ENCODE results near the gene B3GAT1.

The B3GAT1 gene

DNA sequence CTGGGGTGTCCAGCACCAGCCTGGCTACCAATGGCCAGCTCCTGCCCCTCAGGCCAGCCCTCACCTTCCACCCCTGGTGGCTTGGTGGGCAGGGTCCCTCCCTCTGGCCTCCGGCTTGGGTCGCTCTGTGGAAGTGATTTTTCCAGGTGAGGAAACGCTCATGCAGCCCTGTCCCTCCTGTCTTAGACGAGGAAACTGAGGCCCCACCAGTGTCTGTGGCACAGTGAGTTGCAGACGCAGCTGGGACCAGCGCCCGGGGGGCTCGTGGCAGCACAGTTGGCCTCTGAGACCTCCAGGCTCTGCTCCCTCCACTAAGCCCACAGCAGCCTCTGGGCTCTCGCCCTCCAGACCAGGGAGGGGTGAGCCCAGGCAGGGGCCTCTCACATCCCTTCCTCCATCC is 6.2 kb downstream of the B3GAT1 start:
- FAIRE-seq = no peak
- no peak for DNase-seq (ENCODE audit: insufficient read length)
- TF ChIP-seq POLR2AphosphoS5 (IDR thresholded peaks at IDR 0.05; ENCODE audit: low read depth, low read length) (no peak), TAF1 (IDR thresholded peaks at IDR 0.05; ENCODE audit: borderline replicate concordance, low read depth, low read length) (no peak), POLR2A (IDR thresholded peaks at IDR 0.05; ENCODE audit: low read depth, low read length) (no peak)

DNA sequence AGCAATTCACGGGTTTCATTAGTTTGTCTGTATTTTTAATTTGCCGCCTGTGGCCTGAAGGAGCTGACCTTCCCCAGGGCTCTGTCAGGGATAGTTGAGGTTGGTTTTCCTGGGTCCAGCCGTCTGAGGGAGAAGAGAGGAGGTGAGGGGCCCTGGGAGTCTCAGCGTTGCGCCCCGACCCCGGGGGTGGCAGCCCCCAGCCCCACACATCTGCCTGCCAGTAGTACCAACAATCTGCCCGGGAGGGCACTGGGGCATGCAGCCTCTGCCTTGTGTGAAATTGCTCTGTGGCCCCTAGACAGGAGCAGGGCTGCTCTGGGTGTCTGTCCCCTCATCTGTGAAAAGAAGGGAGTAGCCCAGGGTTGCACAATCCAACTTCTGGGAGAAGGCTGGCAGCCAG is 6.6 kb downstream of the B3GAT1 start:
- DNase-seq (ENCODE audit: insufficient read length) = no peak
- TF ChIP-seq POLR2A (IDR thresholded peaks at IDR 0.05; ENCODE audit: low read depth, low read length) (no peak), TAF1 (IDR thresholded peaks at IDR 0.05; ENCODE audit: borderline replicate concordance, low read depth, low read length) (no peak), POLR2AphosphoS5 (IDR thresholded peaks at IDR 0.05; ENCODE audit: low read depth, low read length) (no peak)
- no peak for FAIRE-seq

DNA sequence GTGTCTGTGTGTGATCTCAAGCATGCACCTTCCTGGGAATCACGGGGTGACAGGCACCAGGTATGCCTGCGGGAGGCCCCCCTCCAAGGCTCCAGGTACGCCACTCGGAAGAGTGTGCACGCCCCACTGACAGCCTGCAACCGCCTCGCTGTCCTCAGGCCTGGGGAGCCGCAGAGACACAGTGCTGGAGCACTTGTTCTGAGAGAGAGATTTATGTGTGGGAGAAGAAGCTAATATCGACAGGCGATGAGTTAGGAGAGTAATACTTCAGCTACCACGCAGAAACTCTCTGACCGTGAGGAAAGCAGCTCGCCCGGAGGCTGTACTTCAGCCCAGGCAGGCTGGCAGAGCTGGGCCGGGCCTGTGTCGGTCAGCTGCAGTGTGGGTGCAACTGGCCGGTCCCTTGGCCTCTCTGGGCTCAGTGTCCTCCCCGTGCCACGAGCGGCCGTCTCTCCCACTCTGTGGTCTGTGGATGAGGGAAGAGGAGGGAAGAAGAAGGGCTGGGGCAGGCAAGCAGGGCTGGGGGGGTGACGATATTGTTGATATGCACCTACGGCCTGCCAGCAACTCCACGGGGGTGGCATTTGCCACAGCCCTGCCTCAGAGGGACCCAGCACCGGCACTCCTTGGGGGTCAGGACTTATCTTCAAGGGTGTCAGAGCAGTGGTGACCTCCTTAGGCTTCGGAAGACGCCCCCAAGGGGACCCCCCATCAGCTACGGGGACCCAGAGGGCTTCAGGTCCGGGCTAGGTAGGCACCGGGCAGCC is 7.3 kb downstream of the B3GAT1 start:
- no peak for FAIRE-seq
- DNase-seq (ENCODE audit: insufficient read length) = no peak
- TF ChIP-seq POLR2A (IDR thresholded peaks at IDR 0.05; ENCODE audit: low read depth, low read length) (no peak), TAF1 (IDR thresholded peaks at IDR 0.05; ENCODE audit: borderline replicate concordance, low read depth, low read length) (no peak), POLR2AphosphoS5 (IDR thresholded peaks at IDR 0.05; ENCODE audit: low read depth, low read length) (no peak)

DNA sequence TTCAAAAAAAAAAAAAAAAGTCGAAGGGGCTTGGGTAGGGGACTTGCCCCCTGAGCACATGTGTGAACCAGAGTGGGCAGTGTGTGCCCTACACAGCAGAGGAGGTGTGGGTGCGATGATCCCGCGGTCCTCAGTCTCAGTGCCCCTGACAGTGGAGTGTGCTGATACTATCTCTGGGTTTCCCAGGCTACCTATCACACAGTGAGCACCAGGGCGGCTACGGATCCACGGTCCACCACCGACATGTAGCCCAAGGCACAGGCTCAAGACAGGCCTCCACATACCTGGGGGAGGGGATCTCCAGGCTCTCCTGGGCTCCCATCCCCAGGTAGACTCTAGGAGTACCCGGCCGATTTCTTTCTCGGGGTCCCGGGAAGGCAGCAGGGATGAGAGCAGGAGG is 9.1 kb downstream of the B3GAT1 start:
- TF ChIP-seq POLR2AphosphoS5 (IDR thresholded peaks at IDR 0.05; ENCODE audit: low read depth, low read length) (no peak), POLR2A (IDR thresholded peaks at IDR 0.05; ENCODE audit: low read depth, low read length) (no peak), TAF1 (IDR thresholded peaks at IDR 0.05; ENCODE audit: borderline replicate concordance, low read depth, low read length) (no peak)
- no peak for DNase-seq (ENCODE audit: insufficient read length)
- FAIRE-seq = no peak

DNA sequence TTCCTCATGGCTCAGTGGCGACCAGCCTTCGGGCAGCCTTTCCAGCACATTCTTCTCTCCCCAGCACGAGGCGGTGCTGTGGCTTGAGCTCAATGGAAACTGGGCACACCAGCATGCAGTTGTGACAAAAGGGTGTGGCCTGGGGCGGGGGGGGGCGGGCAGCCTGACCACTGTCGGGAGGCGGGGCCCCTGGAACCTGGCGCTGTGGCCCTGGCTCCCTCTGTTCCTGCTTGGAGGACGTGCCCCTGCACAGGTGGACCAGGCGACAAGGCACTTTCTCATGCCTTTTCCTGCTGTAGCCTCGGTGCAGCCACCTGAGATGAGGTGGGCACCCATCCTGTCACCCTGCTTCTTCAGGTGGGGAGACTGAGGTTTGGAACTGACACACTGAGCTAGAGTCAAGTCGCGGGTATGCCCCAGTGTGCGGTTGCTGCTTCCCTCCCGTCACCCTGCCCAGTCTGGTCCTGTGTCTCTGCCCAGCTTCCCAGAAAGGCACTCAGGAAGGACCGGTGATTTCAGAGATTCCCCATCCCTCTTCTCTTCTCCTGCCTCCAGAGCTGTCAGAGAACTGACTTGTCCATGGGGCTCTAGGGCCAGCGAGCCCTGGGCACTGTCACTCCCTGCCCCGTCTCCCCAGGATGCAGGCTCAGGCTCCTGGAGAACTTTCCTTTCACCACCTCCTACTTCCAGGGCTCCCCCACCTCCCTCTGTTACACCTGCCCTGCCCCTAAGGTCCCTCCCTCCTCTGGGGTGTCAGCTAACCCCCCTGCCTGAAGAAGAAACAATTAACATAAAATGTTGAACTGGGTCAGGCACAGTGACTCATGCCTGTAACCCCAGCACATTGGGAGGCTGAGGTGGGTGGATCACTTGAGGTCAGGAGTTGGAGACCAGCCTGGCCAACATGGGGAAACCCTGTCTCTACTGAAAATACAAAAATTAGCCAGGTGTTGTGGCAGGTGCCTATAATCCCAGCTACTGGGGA is 9.9 kb downstream of the B3GAT1 start:
- DNase-seq (ENCODE audit: insufficient read length) = no peak
- FAIRE-seq = no peak
- TF ChIP-seq POLR2A (IDR thresholded peaks at IDR 0.05; ENCODE audit: low read depth, low read length) (no peak), TAF1 (IDR thresholded peaks at IDR 0.05; ENCODE audit: borderline replicate concordance, low read depth, low read length) (no peak), POLR2AphosphoS5 (IDR thresholded peaks at IDR 0.05; ENCODE audit: low read depth, low read length) (no peak)

DNA sequence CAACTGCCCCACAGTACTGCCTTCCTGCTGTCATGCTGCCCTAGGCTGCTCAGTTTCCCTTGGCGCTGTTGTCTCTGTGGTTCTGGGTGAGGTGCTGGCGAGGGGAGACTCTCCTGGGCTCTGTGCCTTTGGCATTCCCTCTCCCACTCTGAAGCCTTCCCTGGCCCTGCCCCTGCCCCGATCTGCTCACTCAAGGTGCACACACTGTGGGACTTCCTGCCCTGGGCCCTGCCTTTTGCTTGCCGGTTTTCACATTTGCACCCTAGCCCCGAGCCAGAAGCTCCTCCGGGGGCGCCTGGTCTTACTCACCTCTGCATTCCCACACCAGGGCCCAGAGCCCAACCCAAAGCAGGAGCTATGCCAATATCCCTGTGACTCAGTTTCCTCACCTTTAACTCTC is 12.0 kb downstream of the B3GAT1 start:
- no peak for FAIRE-seq
- no peak for DNase-seq (ENCODE audit: insufficient read length)
- TF ChIP-seq TAF1 (IDR thresholded peaks at IDR 0.05; ENCODE audit: borderline replicate concordance, low read depth, low read length) (no peak), POLR2A (IDR thresholded peaks at IDR 0.05; ENCODE audit: low read depth, low read length) (no peak), POLR2AphosphoS5 (IDR thresholded peaks at IDR 0.05; ENCODE audit: low read depth, low read length) (no peak)

DNA sequence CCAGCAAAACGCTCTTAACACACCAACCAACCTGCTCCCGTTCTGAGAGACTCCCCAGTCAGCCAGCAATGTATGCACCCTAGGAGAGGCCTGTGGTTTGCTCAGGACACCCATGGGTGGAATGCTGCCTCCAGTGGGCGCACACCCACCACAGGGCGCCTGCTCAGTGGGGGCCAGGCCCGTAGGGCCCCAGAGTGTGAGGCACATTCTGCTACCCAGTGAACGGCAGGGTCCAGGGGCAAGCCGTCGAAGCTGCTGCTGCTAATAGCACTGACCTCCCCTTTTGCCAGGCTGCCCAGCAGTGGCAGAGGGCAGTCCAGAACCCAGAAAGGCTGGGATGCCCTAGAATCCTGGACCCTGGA is 12.8 kb downstream of the B3GAT1 start:
- TF ChIP-seq POLR2AphosphoS5 (IDR thresholded peaks at IDR 0.05; ENCODE audit: low read depth, low read length) = no peak
- TF ChIP-seq TAF1 (IDR thresholded peaks at IDR 0.05; ENCODE audit: borderline replicate concordance, low read depth, low read length) = no peak
- TF ChIP-seq POLR2A (IDR thresholded peaks at IDR 0.05; ENCODE audit: low read depth, low read length) = no peak
- FAIRE-seq (no peak), DNase-seq (ENCODE audit: insufficient read length) (no peak)

DNA sequence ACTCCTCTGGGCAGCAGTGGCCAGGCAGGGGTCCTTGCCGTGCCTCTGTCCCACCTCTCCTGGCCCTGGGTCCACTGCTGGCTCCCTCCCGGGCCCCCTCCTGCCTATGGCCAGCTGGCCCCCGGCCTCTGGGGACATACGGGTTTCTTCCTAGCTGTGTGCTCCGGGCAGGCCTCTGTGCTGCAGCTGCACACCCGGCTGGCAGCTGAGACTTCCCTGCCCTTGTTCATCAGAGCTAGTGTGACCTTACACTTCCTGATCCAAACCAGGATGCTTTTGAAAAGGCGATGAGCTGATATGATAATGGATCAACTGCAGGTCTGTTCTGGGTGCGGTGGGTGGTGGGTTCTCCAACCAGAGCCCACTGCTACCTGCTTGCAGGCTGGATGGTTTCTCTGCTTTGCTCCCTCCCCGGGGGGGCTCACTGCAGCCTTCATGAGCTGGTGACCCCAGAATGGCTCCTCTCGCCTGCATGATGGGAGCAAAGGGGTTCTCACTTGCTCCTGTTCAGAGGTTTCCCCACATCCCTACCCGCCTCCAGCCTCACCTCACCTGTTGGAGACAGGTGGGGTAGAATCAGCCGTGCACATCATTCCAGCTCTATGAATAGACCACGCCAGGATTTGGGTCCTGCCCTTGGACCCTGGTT is 13.3 kb downstream of the B3GAT1 start:
- FAIRE-seq = no peak
- TF ChIP-seq POLR2A (IDR thresholded peaks at IDR 0.05; ENCODE audit: low read depth, low read length) (no peak), POLR2AphosphoS5 (IDR thresholded peaks at IDR 0.05; ENCODE audit: low read depth, low read length) (no peak), TAF1 (IDR thresholded peaks at IDR 0.05; ENCODE audit: borderline replicate concordance, low read depth, low read length) (no peak)
- no peak for DNase-seq (ENCODE audit: insufficient read length)

DNA sequence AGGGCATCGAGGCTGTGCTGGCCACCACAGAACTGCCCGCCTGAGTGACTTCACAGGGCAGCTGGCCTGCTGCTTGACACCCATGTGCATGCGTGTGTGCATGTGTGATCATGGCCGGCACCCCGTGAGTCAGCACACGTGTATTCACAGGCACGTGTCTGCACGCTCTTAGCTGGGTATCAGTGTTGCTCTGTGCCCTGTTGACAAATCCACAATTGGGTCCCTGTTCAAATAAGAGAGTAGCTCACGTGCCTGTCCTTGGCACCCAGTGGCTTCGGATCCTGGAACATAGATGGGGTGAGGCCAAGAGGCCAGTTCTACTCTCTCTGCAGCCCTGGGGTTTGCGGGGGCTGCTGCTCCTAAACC is 14.0 kb downstream of the B3GAT1 start:
- DNase-seq (ENCODE audit: insufficient read length) (no peak), FAIRE-seq (no peak)
- TF ChIP-seq POLR2A (IDR thresholded peaks at IDR 0.05; ENCODE audit: low read depth, low read length) (no peak), POLR2AphosphoS5 (IDR thresholded peaks at IDR 0.05; ENCODE audit: low read depth, low read length) (no peak), TAF1 (IDR thresholded peaks at IDR 0.05; ENCODE audit: borderline replicate concordance, low read depth, low read length) (no peak)

DNA sequence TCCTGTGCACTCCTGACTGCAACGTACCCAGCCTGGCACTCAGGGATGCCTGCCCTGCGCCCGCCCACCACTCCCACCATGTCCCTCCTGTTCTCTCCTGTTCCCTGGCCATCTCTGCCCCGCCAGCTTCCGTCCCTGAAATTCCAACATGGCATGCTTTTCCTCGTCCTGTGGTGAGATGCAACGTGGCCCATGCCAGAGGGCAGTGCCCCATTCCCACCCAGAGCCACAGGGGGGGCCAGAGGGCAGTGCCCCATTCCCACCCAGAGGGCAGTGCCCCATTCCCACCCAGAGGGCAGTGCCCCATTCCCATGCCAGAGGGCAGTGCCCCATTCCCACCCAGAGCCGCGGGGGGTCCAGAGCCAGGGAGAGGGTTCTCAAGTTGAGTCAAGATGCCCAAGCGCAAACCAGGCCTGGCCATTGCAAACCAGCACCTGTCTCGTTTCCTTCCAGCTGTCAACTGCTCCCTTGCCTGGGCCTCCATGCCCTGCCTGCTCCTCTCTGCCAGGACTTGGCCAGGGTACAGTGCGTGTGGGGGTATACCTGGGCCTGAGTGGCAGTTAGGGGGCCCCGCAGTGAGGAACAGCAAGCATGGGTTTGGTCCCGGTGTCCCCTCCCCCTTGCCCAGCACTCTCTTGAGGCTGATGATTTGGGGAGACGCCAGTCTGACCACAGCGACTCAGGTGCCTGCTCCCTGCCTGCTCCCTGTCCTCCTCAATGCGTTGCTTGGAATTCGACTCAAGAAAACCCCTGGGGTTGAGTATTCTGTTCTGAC is 14.6 kb downstream of the B3GAT1 start:
- FAIRE-seq (no peak), DNase-seq (ENCODE audit: insufficient read length) (no peak)
- TF ChIP-seq POLR2A (IDR thresholded peaks at IDR 0.05; ENCODE audit: low read depth, low read length) = no peak
- TF ChIP-seq TAF1 (IDR thresholded peaks at IDR 0.05; ENCODE audit: borderline replicate concordance, low read depth, low read length) = no peak
- TF ChIP-seq POLR2AphosphoS5 (IDR thresholded peaks at IDR 0.05; ENCODE audit: low read depth, low read length) = no peak

DNA sequence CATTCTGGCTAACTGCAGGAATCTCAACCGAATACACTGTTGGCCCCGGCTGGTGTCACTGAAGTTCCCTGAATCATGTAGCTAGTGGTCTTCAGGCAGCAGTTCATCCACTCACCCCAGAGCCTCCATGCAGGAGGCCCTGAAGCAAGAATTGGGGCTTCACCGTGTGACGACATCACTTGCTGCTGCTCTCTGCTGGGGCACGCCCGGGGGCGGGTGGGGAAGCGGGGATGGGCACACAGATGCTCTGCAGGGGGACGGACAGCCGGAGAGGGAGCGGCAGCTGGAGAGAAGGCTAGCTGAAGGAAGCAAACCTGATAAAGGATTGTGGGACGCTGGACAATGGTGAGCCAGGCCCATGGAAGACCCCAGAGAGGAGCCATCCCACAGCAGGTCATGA is 17.0 kb downstream of the B3GAT1 start:
- TF ChIP-seq POLR2AphosphoS5 (IDR thresholded peaks at IDR 0.05; ENCODE audit: low read depth, low read length) (no peak), TAF1 (IDR thresholded peaks at IDR 0.05; ENCODE audit: borderline replicate concordance, low read depth, low read length) (no peak), POLR2A (IDR thresholded peaks at IDR 0.05; ENCODE audit: low read depth, low read length) (no peak)
- FAIRE-seq = no peak
- no peak for DNase-seq (ENCODE audit: insufficient read length)
